HUDEP-2 (cell line): ENCODE measurements around the gene BTF3.
"Not testable (repeated sequence)": the region's sequence is repeated elsewhere in the genome, so short reads cannot be mapped to it uniquely, and the experiment has no call there.

Experiments used
- DNase-seq, 76 experiments: peaks; one replicate each; lab custom pipeline; 2025; ENCODE audit not compliant: unreplicated experiment in 76 of 76; lab: John Stamatoyannopoulos, UW

The BTF3 gene

DNA sequence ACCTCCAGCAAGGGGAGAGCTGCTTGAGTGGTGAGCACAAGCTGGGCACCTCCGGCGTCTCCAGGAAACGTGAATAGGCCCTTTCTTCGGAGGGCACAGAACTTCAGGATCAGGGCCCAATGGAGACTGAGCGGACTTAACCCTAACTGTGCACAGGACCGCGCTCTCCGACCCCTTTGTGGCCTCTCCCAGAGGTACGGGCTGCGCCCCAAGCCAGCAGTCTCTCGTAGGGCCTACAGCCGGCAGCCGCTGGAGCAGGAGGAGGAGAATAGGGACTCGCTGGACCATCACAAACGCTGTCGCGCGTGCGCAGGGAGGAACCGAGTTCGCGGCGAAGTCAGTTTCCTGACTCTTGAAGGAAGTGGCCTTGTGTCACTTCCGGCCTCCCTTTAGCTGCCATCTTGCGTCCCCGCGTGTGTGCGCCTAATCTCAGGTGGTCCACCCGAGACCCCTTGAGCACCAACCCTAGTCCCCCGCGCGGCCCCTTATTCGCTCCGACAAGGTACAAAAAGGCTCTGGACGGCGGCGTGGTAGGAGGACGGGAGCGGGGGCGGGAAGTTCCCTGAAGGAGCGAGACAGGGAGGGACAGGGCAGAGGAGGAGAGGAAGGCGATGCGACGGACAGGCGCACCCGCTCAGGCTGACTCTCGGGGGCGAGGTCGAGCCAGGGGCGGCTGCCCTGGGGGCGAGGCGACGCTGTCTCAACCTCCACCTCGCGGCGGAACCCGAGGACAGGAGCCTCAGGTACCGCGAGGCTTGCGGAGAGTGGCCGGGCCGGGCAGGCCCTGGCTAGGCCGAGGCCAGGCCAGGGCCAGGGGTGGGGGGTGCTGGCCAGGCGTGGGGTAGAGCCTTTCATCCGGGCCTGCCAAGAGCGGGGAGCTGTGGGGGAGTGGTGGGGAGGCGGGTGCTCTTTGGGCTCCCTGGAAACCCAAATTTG is at the start of gene BTF3:
Gene BTF3 (plus strand): TSS at position 386 of the 936 bp plus-strand sequence. CDS start 226 bp downstream, at position 612.
- DNase-seq: peak; percentile 32 to 94 (median 88)

DNA sequence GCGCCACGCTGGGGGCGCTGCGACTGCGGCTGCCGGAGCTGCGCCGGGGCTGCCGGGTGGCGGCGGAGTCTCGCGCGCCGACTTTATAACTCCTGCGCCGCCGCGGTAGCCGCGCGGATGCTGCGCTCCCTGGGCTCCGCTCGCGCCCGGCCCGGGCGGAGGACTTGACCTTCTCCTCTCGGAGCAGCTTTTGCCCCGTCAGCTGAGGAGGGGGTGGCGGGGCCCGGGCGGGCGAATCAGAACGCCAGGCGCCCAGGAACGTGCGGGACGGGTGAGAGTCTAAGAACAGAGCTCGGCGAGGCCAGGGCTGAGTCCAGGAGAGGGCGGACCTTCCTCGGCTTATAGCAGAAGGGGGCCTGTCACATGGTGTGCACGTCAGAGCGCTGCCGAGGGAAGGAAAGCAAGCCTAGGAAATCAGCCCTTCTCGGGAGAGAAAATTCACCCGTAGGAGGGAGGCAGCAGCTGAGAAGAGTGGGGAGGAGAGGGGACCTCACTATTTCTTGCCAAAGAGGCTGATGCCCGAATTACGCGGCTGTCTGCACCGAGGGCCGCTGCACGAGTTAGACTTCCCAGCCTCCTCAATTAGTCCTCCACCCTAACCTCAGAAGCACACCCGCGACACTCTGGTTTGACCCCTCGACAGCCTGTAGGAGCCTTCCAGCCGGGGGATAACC is 49.6 kb upstream of the BTF3 start, which contains the start of gene FOXD1:
Gene FOXD1 (minus strand): TSS at position 315 of the 674 bp plus-strand sequence. CDS start 415 bp downstream, outside the sequence.
- DNase-seq: peak in 36 of 76 experiments; percentile 2 to 50 (median 24)

DNA sequence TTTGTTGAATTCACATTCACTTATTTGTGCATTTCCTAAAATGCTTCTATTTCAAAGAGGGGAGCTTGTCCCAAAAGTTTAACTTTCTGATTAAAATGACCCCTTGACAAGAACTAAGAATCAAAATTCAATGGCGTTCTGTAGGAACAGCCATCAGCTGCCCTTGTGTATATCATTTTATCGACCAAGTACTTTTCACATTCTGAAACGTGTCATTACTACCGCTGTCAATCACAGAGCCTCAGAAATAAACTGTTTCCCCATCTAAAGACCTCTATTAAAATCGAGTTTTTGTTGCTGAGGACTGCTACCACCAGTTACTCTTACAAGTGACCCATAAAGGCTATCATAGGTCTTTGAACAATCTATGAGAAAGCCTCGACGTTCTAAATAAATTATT is 48.1 kb upstream of the BTF3 start:
- no peak for DNase-seq

DNA sequence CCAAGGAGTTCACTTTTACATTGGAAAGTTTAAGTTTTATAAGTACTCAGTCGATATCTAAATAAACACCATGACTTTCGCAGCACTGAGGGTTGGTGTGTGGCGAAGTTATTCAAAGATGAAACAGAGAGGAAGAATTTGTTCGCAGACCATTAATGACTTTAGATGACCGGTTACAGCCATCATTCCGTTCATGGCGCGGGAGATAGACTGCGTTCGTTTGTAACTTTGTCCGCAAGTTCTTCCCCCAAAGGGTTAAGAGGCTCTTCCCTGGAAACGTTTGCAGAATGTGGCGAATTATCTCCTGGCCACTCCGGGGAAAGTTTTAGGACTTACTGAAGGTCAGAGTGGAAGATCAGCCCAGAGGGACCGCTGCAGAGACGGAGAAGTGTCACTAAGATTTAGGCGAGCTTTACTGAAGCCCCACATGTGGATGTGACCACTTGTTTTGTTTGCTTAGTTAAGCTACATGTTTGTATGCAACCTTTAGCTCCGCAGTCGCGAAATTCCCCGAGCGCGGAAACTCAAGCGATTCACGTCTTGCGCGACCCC is 47.5 kb upstream of the BTF3 start:
- no peak for DNase-seq

DNA sequence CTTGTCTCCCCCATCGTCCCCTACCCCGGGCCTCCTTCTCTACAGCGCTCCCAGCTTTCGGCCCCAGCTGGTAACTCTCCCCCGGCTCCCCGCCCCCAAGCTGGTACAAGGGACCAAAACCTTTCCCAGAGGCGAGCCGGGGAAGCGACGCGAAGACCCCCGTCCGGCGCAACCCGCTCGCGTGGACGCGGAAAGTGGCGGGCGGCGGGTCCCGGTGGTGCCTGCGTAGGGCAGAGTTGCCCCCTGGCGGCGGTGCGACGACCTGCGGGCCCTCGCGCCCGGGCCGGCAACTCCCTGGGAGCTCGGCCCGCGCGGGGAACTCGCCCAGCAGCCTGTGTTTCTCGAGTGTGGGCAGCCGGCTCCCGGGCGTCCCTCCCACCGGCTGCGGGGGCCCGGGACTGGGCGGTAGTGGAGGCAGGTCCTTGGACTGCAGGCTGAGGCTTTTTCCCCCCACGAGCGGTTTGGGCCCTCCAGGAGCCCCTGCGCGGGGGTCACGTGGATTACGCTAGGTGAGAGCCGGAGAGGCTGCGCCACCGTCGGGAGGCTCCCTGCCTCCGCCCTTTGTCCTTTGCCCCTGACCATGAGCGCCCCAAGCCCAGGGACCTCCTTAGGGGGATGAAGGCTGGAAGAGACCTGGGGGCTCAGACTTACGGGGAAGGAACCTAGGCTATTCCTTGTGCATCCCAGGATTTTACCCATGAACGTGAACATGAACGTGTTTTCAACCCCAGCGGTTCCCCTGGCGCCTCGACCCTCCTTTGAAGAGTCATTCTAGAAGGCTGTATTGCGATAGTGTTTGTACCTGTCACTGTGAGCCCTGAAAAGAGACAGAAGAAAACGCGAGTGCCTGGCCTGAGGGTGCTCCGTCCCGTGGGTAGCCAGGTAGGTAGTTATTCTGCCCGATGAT is 46.8 kb upstream of the BTF3 start:
- DNase-seq: peak in 40 of 76 experiments; percentile 3 to 63 (median 28)

DNA sequence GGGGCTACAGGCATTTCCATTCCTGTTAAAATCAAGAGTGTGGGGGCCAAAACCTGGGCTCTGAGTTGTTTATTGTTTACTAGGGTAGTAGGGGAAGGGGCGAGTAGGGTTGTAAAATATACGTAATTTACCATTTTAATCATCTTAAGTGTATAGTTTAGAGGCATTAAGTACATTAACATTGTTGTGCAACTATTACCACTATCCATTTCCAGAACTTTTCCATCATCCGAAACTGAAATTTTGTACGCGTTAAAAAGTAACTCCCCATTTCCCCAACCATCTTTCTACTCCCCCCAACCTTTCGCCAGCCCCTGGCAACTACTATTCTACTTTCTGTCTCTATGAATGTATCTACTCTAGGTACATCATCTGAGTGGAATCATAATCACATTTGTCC is 46.0 kb upstream of the BTF3 start:
- no peak for DNase-seq

DNA sequence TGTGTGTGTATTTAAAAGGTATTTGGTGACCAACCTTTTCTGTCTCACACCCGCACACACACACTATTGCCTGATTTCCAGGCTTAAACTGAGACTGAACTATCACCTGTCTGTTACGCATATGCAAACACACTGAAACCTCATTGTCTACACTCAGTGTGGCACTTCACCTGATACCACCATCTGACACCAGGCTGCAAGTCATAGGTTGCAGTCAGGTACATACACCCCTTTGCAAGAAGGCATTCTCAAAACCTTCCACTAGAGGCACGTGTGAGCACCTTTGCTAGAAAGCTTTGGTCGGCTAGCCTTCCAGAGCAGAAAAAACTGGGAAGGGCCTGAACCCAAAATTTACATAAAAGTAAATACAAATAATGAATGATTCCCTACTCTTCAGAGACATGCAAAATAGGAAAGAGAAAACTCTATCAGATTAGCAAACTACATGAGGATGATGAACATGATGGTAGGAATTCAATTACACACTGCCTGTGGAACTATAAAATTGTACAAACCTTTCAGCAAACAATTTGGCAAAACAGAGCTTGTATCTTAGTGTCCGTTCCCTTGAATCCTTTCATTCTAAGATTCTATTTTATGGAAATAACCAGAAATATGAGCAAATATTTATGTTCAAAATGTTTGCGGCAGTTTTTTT is 43.7 kb upstream of the BTF3 start:
- peak in 30 of 76 experiments; percentile 4 to 56 (median 24) for DNase-seq

DNA sequence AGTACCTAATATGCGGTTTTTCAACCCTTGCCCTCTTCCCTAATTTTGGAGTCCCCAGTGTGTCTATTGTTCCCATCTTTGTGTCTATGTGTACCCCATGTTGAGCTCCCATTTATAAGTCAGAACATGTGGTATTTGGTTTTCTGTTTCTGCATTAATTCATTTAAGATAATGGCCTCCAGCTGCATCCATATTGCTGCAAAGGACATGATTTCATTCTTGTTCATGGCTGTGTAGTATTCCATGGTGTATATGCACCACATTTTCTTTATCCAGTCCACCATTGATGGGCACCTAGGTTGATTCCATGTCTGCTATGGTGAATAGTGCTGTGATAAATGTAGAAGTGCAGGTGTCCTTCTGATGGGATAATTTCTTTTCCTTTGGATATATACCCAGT is 41.8 kb upstream of the BTF3 start:
- DNase-seq: not testable (repeated sequence)

DNA sequence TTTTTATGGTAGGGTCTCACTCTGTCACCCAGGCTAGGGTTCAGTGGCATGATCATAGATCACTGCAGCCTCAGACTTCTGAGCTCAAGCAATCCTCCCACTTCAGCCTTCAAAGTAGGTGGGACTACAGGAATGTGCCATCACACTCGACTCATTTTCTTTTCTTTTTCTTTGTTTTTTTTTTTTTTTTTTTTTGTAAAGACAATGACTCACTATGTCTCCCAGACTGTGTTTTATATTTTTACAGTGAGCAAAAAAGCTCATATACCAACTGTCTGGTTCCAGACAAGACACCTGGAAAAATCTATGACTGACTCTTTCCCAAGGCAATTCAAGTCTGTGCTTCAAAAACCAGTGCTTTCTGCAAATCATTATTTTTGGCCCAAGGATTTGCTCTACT is 38.9 kb upstream of the BTF3 start:
- DNase-seq: no peak

DNA sequence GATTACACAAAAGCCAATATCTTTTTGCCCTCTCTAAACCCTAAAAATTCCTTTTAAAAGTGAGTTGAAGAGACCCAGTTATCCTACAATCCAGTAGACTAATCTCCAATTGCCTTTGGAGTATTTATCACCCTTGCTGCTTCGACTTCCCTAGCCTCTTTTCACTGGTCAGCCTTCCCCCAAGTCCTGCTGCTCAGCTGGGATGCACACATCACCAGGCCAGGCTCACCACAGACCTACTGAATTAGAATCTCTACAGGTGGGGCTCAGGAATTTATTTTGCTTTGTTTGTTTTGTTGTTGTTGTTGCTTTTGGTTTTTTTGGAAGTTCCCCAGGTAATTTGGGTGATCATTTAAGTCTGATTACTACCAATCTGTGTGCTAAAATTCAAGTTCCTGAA is 38.1 kb upstream of the BTF3 start:
- DNase-seq: no peak

DNA sequence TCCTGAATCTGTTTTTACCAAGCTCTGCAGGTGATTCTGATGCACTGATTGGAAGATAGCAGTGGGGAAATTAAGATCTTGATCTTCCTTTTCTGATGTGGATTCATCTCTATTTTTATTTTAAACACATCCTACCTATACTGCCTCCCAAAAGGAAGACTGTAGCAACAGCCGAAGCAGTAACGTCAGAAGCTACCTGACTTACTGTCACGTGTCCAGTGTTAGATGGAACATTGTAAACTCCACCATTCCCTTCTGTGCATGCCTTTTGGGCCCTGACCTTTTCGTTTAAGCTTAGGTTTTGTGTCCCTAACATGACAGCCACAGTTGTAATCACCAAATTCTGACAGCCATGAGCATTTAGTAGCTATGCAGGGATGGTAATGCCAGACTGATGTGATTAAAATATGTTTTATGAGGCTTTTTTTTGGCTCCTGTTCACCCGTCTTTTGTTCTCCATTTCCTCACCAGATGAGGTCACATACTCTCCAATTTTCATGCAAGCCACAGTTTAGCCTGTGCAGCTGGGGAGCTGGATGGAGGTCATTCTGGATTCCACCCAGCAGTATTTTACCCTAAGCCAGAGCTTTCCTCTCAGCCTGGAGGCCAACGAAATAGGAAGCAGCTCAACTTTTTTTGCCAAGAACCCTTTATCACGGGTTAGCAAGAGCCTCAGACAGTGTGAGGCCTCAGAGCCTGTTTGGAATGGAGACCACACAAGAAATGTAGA is 34.1 kb upstream of the BTF3 start:
- DNase-seq: no peak

DNA sequence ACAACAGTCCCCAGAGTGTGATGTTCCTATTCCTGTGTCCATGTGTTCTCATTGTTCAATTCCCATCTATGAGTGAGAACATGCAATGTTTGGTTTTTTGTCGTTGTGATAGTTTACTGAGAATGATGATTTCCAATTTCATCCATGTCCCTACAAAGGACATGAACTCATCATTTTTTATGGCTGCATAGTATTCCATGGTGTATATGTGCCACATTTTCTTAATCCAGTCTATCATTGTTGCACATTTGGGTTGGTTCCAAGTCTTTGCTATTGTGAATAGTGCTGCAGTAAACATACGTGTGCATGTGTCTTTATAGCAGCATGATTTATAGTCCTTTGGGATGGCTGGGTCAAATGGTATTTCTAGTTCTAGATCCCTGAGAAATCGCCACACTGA is 29.6 kb upstream of the BTF3 start:
- not testable (repeated sequence) for DNase-seq

DNA sequence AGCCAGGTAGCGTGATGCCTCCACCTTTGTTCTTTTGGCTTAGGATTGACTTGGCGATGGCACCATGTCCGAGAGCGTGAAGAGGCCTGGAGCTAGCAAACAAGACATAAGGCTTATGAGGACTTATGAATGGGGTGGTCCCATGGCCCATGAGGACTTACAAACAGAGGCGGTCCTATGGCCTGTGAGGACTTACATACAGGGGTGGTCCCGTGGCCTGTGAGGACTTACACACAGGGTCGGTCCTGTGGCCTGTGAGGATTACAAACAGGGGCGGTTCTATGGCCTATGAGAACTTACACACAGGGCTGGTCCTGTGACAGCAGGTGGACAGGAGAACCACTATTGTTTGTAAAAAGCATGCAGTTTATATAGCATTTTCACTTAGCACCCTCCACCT is 28.4 kb upstream of the BTF3 start:
- DNase-seq: no peak

DNA sequence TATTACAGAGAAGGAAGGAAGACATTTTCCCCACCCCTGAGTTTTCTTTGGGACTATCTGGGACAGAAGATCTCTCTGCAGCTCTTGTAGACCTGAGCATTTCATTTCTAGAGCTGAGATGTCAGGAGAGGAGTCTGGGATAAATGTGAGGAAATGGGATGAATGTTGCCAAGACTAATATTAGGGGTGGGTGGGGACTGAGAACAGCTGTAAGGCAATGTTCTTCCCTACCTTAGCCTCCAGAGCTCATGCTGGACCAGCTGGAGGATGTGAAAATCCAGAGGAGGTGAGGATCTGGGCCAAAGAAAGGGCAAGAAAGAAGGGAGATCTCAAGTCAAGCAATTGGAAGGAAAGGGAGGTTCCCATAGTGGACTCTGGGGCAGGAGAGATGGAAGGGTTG is 26.6 kb upstream of the BTF3 start:
- no peak for DNase-seq

DNA sequence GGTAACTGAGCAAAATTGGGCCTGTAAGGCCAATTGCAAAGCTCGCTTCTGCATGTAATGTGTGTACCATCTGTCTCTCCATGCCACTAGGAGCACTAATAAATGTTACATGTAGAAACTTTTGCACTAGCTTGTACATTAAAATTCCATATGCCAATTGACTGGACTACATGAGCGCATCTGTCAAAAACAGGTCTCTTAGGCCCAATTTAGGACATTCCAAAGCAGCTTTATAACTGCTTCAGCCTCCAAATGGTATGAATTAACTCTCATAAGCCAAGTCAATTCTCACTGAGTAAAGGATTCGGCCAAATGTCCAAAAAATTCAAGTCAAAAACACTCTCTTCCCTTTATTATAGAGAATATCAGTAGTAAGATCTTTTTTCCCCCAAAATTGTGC is 26.1 kb upstream of the BTF3 start:
- no peak for DNase-seq

DNA sequence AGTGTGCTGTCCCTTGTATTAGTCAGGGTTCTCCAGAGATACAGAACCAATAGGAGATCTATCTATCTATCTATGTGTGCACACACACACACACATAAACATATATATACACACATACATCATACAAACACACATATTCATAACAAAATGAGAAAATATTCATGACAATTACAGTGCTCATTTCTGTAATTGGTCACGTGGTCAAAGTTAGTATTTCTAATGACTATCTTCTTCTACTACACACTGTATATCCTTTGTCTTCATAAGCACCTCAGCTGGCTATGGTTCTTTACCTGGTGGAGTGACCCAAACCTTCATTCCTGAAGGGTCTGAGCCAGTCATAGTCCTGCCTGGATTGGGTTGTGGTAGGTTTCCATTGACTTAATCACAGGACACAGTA is 17.7 kb upstream of the BTF3 start:
- no peak for DNase-seq

DNA sequence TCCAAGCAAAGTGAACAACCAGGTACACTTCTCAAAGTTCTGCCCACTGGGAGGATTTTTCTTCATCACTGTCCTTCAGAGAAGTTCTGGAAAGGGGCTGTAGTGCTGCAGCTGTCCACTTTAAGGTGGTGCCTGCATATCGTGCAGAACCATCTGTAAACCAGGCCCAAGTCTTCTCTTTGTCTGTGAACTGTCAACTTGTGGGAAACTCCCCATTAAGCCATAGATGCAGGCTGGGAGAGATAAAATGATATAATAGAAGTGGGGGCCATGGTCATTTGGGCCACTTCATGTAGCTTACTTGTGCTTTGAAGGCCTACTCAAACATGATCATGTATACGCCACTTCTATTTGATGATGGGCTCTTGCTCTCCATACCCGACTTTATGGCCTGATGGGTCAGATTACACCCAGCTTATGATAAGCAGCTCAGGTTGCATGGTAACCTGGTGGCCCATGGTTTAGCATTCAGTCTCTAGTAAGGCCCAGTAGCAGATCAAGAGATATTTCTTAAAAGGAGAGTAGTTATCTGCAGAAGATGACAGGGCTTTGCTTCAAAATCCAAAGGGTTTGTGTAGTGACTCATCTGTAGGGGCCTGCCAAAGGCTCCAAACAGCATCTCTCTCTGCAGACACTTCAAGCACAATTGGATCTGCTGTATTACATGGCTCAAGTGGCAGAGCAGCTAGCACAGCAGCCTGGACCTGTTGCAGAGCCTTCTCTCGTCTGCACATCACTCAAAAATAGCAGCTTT is 15.7 kb upstream of the BTF3 start:
- peak in 2 of 76 experiments; percentile 4 to 22 for DNase-seq

DNA sequence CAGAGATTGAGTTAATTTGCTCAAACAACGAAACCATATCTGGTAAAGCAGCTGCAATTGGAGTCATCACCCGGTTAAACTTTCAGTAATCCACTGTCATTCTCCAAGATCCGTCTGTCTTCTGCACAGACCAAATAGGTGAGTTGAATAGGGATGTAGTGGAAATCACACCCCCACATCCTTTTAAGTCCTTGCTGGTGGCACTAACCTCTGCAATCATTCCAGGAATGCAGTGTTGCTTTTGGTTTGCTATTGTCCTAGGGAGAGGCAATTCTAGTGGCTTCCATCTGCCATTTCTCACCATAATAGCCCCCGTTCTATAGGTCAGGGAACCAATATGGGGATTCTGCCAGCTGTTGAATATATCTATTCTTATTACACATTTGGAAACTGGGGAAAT is 14.6 kb upstream of the BTF3 start:
- DNase-seq: no peak

DNA sequence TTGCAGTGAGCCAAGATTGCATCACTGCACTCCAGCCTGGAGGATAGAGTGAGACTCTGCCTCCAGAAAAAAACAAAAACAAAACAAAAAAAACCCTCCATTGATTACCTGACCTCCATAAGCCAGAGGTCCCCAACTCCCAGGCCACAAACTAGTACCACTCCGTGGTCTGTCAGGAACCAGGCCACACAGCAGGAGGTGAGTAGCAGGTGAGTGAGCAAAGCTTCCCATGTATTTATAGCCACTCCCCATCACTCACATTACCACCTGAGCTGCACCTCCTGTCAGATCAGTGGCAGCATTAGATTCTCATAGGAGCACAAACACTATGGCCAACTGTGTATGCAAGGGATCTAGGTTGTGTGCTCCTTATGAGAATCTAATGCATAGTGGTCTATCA is 13.7 kb upstream of the BTF3 start:
- DNase-seq: no peak
